OCI-LY1 (cell line): Measurements from ENCODE around the gene DDX1.

Experiments
- H2AFZ ChIP-seq: fragments of 200-600 bp; sonication (generic), shearing (Covaris generic); 2 replicates; pipeline ENCODE4 v1.6.0; 2014; ENCODE audit warnings: antibody characterized with exemption, mild to moderate bottlenecking, low read length
- H3F3A ChIP-seq: fragments of 200-600 bp; sonication (generic), shearing (Covaris generic); 2 replicates; pipeline ENCODE4 v1.6.0; 2014; ENCODE audit warnings: mild to moderate bottlenecking, antibody characterized with exemption, low read length, moderate library complexity; ENCODE audit not compliant: insufficient read depth
- H3K27ac ChIP-seq: fragments of 200-600 bp; sonication (generic); 2 replicates; pipeline ENCODE4 v1.5.1; 2014; ENCODE audit warnings: low read length, mixed run types, mild to moderate bottlenecking, low read depth; ENCODE audit not compliant: poor library complexity, severe bottlenecking
- H3K27me3 ChIP-seq: fragments of 200-600 bp; sonication (generic); 2 replicates; pipeline ENCODE4 v1.6.0; 2014; ENCODE audit warnings: antibody characterized with exemption, mild to moderate bottlenecking, low read length, moderate library complexity; ENCODE audit not compliant: insufficient read depth
- H3K36me3 ChIP-seq: fragments of 200-600 bp; sonication (generic); 2 replicates; pipeline ENCODE4 v1.6.1; 2014; ENCODE audit warnings: mild to moderate bottlenecking, antibody characterized with exemption, low read length, moderate library complexity, mixed read lengths; ENCODE audit not compliant: insufficient read depth
- H3K4me1 ChIP-seq: fragments of 200-600 bp; sonication (generic); 2 replicates; pipeline ENCODE4 v1.5.1; 2014; ENCODE audit warnings: mild to moderate bottlenecking, low read length, moderate library complexity; ENCODE audit not compliant: insufficient read depth, severe bottlenecking
- H3K4me2 ChIP-seq: fragments of 200-600 bp; sonication (generic), shearing (Covaris generic); 2 replicates; pipeline ENCODE4 v1.6.1; 2014; ENCODE audit warnings: low read length
- H3K4me3 ChIP-seq: fragments of 200-600 bp; sonication (generic); 2 replicates; pipeline ENCODE4 v1.5.1; 2014; ENCODE audit warnings: low read length, low read depth, mild to moderate bottlenecking, mixed read lengths; ENCODE audit not compliant: poor library complexity, severe bottlenecking
- H3K79me2 ChIP-seq: fragments of 200-600 bp; shearing (Covaris generic); 2 replicates; pipeline ENCODE4 v1.6.1; 2016; ENCODE audit warnings: mixed run types, low read length, mixed read lengths; ENCODE audit not compliant: insufficient read depth
- H3K9ac ChIP-seq: fragments of 200-600 bp; sonication (generic), shearing (Covaris generic); 2 replicates; pipeline ENCODE4 v1.6.1; 2014; ENCODE audit warnings: mild to moderate bottlenecking, low read length, mixed read lengths
- H3K9me2 ChIP-seq: fragments of 200-600 bp; sonication (generic), shearing (Covaris generic); 2 replicates; pipeline ENCODE4 v1.6.1; 2014; ENCODE audit warnings: low read depth, mild to moderate bottlenecking, low read length, mixed read lengths
- H3K9me3 ChIP-seq: fragments of 200-600 bp; shearing (Covaris generic); 2 replicates; pipeline ENCODE4 v1.6.1; 2014; ENCODE audit warnings: low read length, mixed read lengths
- H4K20me1 ChIP-seq: fragments of 200-600 bp; sonication (generic), shearing (Covaris generic); 2 replicates; pipeline ENCODE4 v1.6.0; 2016; ENCODE audit warnings: mild to moderate bottlenecking, low read length; ENCODE audit not compliant: insufficient read depth
- CTCF ChIP-seq: fragments of 200-600 bp; sonication (generic), shearing (Covaris generic); IDR thresholded peaks from 2 replicates; pipeline ENCODE4 v1.5.1; 2017; ENCODE audit warnings: mild to moderate bottlenecking, antibody characterized with exemption, low read length, moderate library complexity, mixed read lengths
- EZH2 ChIP-seq: fragments of 200-600 bp; sonication (generic), shearing (Covaris generic); IDR thresholded peaks from 2 replicates; pipeline ENCODE4 v1.8.0; 2017; ENCODE audit warnings: borderline replicate concordance, mixed run types, mild to moderate bottlenecking, antibody characterized with exemption, low read length, moderate library complexity, mixed read lengths

Gene DDX1

GRCh38 chr2:15672961-15673918 lies 81.6 kb downstream of the DDX1 start:
- no peak overlapping the region for H3K27ac ChIP-seq
- H2AFZ ChIP-seq, result no peak overlapping the region
- H3K9me3 ChIP-seq, result no peaks in the 10 kb centered on the region

GRCh38 chr2:15673919-15674636 lies 82.4 kb downstream of the DDX1 start:
- TF ChIP-seq EZH2 (no peak), CTCF (no peak)
- Histone ChIP-seq H3F3A (no peaks in the 10 kb centered on the region), H3K4me1 (no peaks in the 10 kb centered on the region), H4K20me1 (no peaks in the 10 kb centered on the region), H3K9me2 (no peaks in the 10 kb centered on the region), H3K36me3 (no peaks in the 10 kb centered on the region), H3K9ac (no peak overlapping the region), H3K27me3 (peaks cover 3% of the 10 kb centered on the region; the same call in 1 of the 2 replicates), H2AFZ (no peak overlapping the region), H3K27ac (no peak overlapping the region), H3K4me2 (no peak overlapping the region), H3K4me3 (no peak overlapping the region), H3K9me3 (no peaks in the 10 kb centered on the region), H3K79me2 (no peaks in the 10 kb centered on the region)

More at GRCh38 chr2:15672961-15673918, 81.6 kb downstream of the DDX1 start:
- Histone ChIP-seq H3K4me3 (no peak overlapping the region), H3K4me2 (no peak overlapping the region), H3K27me3 (peaks cover 7% of the 10 kb centered on the region; the same call in 1 of the 2 replicates), H3F3A (no peaks in the 10 kb centered on the region), H3K9me2 (no peaks in the 10 kb centered on the region), H3K9ac (no peak overlapping the region), H4K20me1 (no peaks in the 10 kb centered on the region), H3K4me1 (no peaks in the 10 kb centered on the region), H3K36me3 (no peaks in the 10 kb centered on the region), H3K79me2 (no peaks in the 10 kb centered on the region)
- TF ChIP-seq CTCF (no peak), EZH2 (no peak)

- Histone ChIP-seq H3K27me3 (peaks cover 3% of the 10 kb centered on the region; the same call in 1 of the 2 replicates), H3K9ac (no peak overlapping the region), H3K4me2 (no peak overlapping the region), H2AFZ (no peak overlapping the region), H3K4me3 (no peak overlapping the region), H3F3A (no peaks in the 10 kb centered on the region), H4K20me1 (no peaks in the 10 kb centered on the region), H3K27ac (no peak overlapping the region), H3K36me3 (no peaks in the 10 kb centered on the region), H3K79me2 (no peaks in the 10 kb centered on the region), H3K9me2 (no peaks in the 10 kb centered on the region), H3K9me3 (no peaks in the 10 kb centered on the region), H3K4me1 (no peaks in the 10 kb centered on the region)
- TF ChIP-seq EZH2 (no peak), CTCF (no peak)
These were observed 83.2 kb downstream of the DDX1 start for GRCh38 chr2:15674637-15675455.
